ENCODE results near the gene MFAP3.

Gene MFAP3

DNA sequence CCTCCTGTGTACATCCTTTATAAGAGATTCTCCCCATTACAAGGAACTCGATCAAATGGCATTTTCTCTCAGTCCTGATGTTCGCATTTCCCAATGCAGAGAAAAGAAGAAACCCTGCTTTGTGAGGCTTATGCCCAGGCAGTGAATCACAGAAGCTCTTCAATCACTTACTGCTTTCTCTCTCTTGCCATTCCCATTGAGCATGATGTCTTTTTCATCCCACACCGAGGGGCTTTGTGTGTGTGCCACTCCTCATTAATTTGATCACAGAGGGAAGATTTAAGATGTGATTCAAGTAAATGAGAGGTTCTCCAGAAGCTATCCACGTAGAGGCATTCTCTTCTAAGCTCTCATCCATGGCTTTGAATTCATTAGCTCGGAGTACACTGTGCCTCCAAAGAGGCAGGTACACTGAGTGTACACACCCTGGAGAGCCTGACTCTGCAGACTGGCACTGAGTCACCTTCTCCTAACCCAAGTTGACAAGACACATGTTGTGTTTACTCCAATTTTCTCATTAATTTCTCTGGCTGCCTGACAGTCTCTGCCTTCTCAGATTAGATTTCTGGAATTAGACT is 45.4 kb downstream of the MFAP3 start:
- Histone ChIP-seq H4K20me1 (ENCODE audit: insufficient read depth, low read length) (no peaks in the 10 kb centered on the region), H2AFZ (ENCODE audit: low read depth, low read length) (no peak overlapping the region), H3K27ac (ENCODE audit: low read length) (no peak overlapping the region), H3K4me2 (ENCODE audit: insufficient read depth, low read length) (no peak overlapping the region), H3K27me3 (ENCODE audit: insufficient read depth, low read length, poor library complexity) (no peaks in the 10 kb centered on the region), H3K79me2 (ENCODE audit: insufficient read depth, low read length) (no peaks in the 10 kb centered on the region), H3K9ac (ENCODE audit: low read depth, low read length) (no peak overlapping the region), H3K4me1 (ENCODE audit: insufficient read depth, low read length) (no peaks in the 10 kb centered on the region), H3K9me3 (ENCODE audit: insufficient read depth, low read length, severe bottlenecking) (no peaks in the 10 kb centered on the region), H3K36me3 (ENCODE audit: insufficient read depth, low read length) (no peaks in the 10 kb centered on the region), H3K4me3 (ENCODE audit: low read depth in 1 of 2, low read length in 2 of 2) (no peak overlapping the region)
- DNase-seq = no peak
- ATAC-seq (ENCODE audit: insufficient read depth, low read depth) = no peak
- no peak for TF ChIP-seq CTCF (IDR thresholded peaks at IDR 0.05; ENCODE audit: borderline replicate concordance, extremely low read depth, low read length, poor library complexity, severe bottlenecking)
- TF ChIP-seq EZH2 (IDR thresholded peaks at IDR 0.05; ENCODE audit: borderline replicate concordance, low read depth, low read length, severe bottlenecking) = no peak

GRCh38 chr5:154086146-154086545 is 47.4 kb downstream of the MFAP3 start:
- H3K36me3 ChIP-seq (ENCODE audit: insufficient read depth, low read length) = no peaks in the 10 kb centered on the region
- no peaks in the 10 kb centered on the region for H3K27me3 ChIP-seq (ENCODE audit: insufficient read depth, low read length, poor library complexity)
- H4K20me1 ChIP-seq (ENCODE audit: insufficient read depth, low read length) = no peaks in the 10 kb centered on the region
- H3K9ac ChIP-seq (ENCODE audit: low read depth, low read length) = no peak overlapping the region
- H3K79me2 ChIP-seq (ENCODE audit: insufficient read depth, low read length) = no peaks in the 10 kb centered on the region
- ATAC-seq (ENCODE audit: insufficient read depth, low read depth) = no peak
- H3K4me1 ChIP-seq (ENCODE audit: insufficient read depth, low read length) = no peaks in the 10 kb centered on the region
- no peak for DNase-seq
- no peak overlapping the region for H3K4me3 ChIP-seq (ENCODE audit: low read depth in 1 of 2, low read length in 2 of 2)
- H3K27ac ChIP-seq (ENCODE audit: low read length) = no peak overlapping the region
- TF ChIP-seq EZH2 (IDR thresholded peaks at IDR 0.05; ENCODE audit: borderline replicate concordance, low read depth, low read length, severe bottlenecking) (no peak), CTCF (IDR thresholded peaks at IDR 0.05; ENCODE audit: borderline replicate concordance, extremely low read depth, low read length, poor library complexity, severe bottlenecking) (no peak)
- H3K4me2 ChIP-seq (ENCODE audit: insufficient read depth, low read length) = no peak overlapping the region
- H2AFZ ChIP-seq (ENCODE audit: low read depth, low read length) = no peak overlapping the region
- no peaks in the 10 kb centered on the region for H3K9me3 ChIP-seq (ENCODE audit: insufficient read depth, low read length, severe bottlenecking)

GRCh38 chr5:154086641-154087040 is 47.9 kb downstream of the MFAP3 start:
- Histone ChIP-seq H2AFZ (ENCODE audit: low read depth, low read length) (no peak overlapping the region), H3K27ac (ENCODE audit: low read length) (no peak overlapping the region), H3K27me3 (ENCODE audit: insufficient read depth, low read length, poor library complexity) (no peaks in the 10 kb centered on the region), H3K4me1 (ENCODE audit: insufficient read depth, low read length) (no peaks in the 10 kb centered on the region), H3K4me3 (ENCODE audit: low read depth in 1 of 2, low read length in 2 of 2) (no peak overlapping the region), H3K9me3 (ENCODE audit: insufficient read depth, low read length, severe bottlenecking) (no peaks in the 10 kb centered on the region), H3K36me3 (ENCODE audit: insufficient read depth, low read length) (no peaks in the 10 kb centered on the region), H3K9ac (ENCODE audit: low read depth, low read length) (no peak overlapping the region), H3K79me2 (ENCODE audit: insufficient read depth, low read length) (no peaks in the 10 kb centered on the region), H3K4me2 (ENCODE audit: insufficient read depth, low read length) (no peak overlapping the region), H4K20me1 (ENCODE audit: insufficient read depth, low read length) (no peaks in the 10 kb centered on the region; the same call in 1 of the 2 replicates)
- DNase-seq = no peak
- TF ChIP-seq EZH2 (IDR thresholded peaks at IDR 0.05; ENCODE audit: borderline replicate concordance, low read depth, low read length, severe bottlenecking) (no peak), CTCF (IDR thresholded peaks at IDR 0.05; ENCODE audit: borderline replicate concordance, extremely low read depth, low read length, poor library complexity, severe bottlenecking) (no peak)
- no peak for ATAC-seq (ENCODE audit: insufficient read depth, low read depth)
